HG03039 (cell line): ENCODE results near the gene AFAP1L2.

Source experiments
- ATAC-seq: cut with Tn5 transposase; IDR thresholded peaks from one replicate; pipeline ENCODE4 v1.9.1; 2021; ENCODE audit warnings: mild to moderate bottlenecking, moderate library complexity; ENCODE audit not compliant: unreplicated experiment

AFAP1L2 gene

GRCh38 chr10:114246679-114247305, 157.5 kb downstream of the AFAP1L2 start:
- ATAC-seq = no peak

DNA sequence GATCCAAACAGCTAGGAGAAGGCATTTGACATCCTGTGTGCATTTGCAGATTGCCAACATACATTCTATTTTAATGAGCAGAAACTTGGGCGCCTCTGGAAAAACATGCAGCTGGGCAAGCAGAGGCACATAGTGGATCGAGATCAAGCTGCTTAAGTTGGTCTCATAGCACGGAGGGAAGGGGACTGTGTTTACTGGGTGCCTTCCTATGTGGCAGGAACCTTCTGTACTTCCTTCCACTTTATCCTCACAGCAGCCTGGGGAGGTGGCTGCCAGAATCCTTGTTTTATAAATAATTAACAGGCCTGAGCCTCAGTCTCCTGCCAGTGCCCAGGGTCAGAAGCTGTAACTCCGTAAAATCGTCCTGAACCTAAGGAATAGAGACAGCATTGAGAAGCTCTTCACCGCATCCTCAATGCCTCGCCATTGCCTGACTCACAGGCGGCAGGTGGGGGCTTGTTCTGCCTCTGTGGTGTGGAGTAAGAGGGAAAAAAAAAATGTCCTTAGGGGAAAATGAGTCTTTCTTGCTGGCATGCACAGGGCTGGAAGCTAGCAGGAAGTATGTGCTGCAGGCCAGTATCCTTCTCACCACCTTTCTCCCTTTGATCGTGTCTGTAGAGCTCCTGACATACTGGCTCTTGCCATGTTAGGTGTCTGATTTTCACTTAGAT, 159.0 kb downstream of the AFAP1L2 start:
- ATAC-seq = no peak
